ENCODE results near the gene AGAP2. TPM values are rescaled to one million over a fixed set of nuclear protein-coding genes. Genes with fewer than 3 reads are reported as not detected.
A peak's percentile ranks its signal among the peaks of the same experiment; 100 is the strongest.

Gene AGAP2
- total RNA-seq, 8 experiments from 2014 or later: 0.31 to 13.8 (median 8.8) TPM

- no peak overlapping the region for H3K27ac ChIP-seq
- peaks cover 11 to 15% of the 10 kb centered on the region in 2 donors for H3K4me1 ChIP-seq (replicated peaks in 1 of 2)
- 65 to 100% (median 96%) methylated on average over 1 to 3 of the region's 3 CpGs; no CpG with 5 or more reads in 1 of the 10 experiments for WGBS, 10 experiments
- no peak for ATAC-seq (replicated peaks in 6 of 8)
- peak overlapping the region in 4 of 5 donors; percentile 84 to 97 (median 90) for H3K4me3 ChIP-seq
- in situ Hi-C loops (cut with MboI; ENCODE audit: low pct_unique_long_range_greater_than_20kb in 2 of 9, low sequenced_read_pairs in 9 of 9, unreplicated experiment in 9 of 9): no loop called here
These were observed 7.5 kb upstream of the AGAP2 start for GRCh38 chr12:57746025-57746424.

GRCh38 chr12:57745485-57745881 lies 6.9 kb upstream of the AGAP2 start:
- ATAC-seq (replicated peaks in 6 of 8): peak in 1 of 8 experiments; percentile 0
- peak overlapping the region; percentile 97 for H3K27ac ChIP-seq
- in situ Hi-C loops (cut with MboI; ENCODE audit: low pct_unique_long_range_greater_than_20kb in 2 of 9, low sequenced_read_pairs in 9 of 9, unreplicated experiment in 9 of 9): no loop called here
- peaks cover 7 to 10% of the 10 kb centered on the region in 2 donors for H3K4me1 ChIP-seq (replicated peaks in 1 of 2)
- peak overlapping the region; percentile 81 to 97 (median 90) for H3K4me3 ChIP-seq
- WGBS, 10 experiments: 0 to 80% (median 33%) methylated on average over 2 to 4 of the region's 8 CpGs; no CpG with 5 or more reads in 5 of the 10 experiments

GRCh38 chr12:57744777-57745484 lies 6.4 kb upstream of the AGAP2 start, which contains the start of gene TSPAN31:
TSPAN31 (plus strand) TSS chr12:57745039; CDS start chr12:57745155, 116 bp downstream.
- 0 to 6% (median 0%) methylated on average over 1 to 19 of the region's 29 CpGs; no CpG with 5 or more reads in 4 of the 10 experiments for WGBS, 10 experiments
- Histone ChIP-seq H3K4me1 (replicated peaks in 1 of 2) (peaks cover 7 to 10% of the 10 kb centered on the region in 2 donors), H3K4me3 (peak within 1 kb of the TSS; percentile 81 to 97 (median 90)), H3K27ac (peak within 1 kb of the TSS; percentile 97)
- in situ Hi-C loops (cut with MboI; ENCODE audit: low pct_unique_long_range_greater_than_20kb in 2 of 9, low sequenced_read_pairs in 9 of 9, unreplicated experiment in 9 of 9): no loop called here
- ATAC-seq (replicated peaks in 6 of 8): peak; percentile 86 to 95 (median 93)

GRCh38 chr12:57744194-57744776 lies 5.7 kb upstream of the AGAP2 start:
- 0 to 79% (median 38%) methylated on average over 1 to 10 of the region's 21 CpGs; no CpG with 5 or more reads in 4 of the 10 experiments for WGBS, 10 experiments
- peak; percentile 61 to 67 (median 64) for ATAC-seq (replicated peaks in 6 of 8)
- peak overlapping the region; percentile 81 to 97 (median 90) for H3K4me3 ChIP-seq
- H3K27ac ChIP-seq: peak overlapping the region; percentile 97
- in situ Hi-C loops (cut with MboI; ENCODE audit: low pct_unique_long_range_greater_than_20kb in 2 of 9, low sequenced_read_pairs in 9 of 9, unreplicated experiment in 9 of 9): no loop called here
- peaks cover 10% of the 10 kb centered on the region in 2 donors for H3K4me1 ChIP-seq (replicated peaks in 1 of 2)

- in situ Hi-C loops (cut with MboI; ENCODE audit: low pct_unique_long_range_greater_than_20kb in 2 of 9, low sequenced_read_pairs in 9 of 9, unreplicated experiment in 9 of 9): no loop called here
- peak overlapping the region in 3 of 5 donors; percentile 81 to 90 (median 84) for H3K4me3 ChIP-seq
- no peak for ATAC-seq (replicated peaks in 6 of 8)
- H3K4me1 ChIP-seq (replicated peaks in 1 of 2): peaks cover 13 to 14% of the 10 kb centered on the region in 2 donors
- no peak overlapping the region for H3K27ac ChIP-seq
- 69 to 100% (median 94%) methylated on average over 1 to 2 of the region's 2 CpGs; no CpG with 5 or more reads in 1 of the 10 experiments for WGBS, 10 experiments
These were observed 5.2 kb upstream of the AGAP2 start for GRCh38 chr12:57743769-57744168.

- no peak overlapping the region for H3K27ac ChIP-seq
- H3K4me1 ChIP-seq (replicated peaks in 1 of 2): peaks cover 15 to 19% of the 10 kb centered on the region in 2 donors
- ATAC-seq (replicated peaks in 6 of 8): no peak
- H3K4me3 ChIP-seq: no peak overlapping the region
- in situ Hi-C loops (cut with MboI; ENCODE audit: low pct_unique_long_range_greater_than_20kb in 2 of 9, low sequenced_read_pairs in 9 of 9, unreplicated experiment in 9 of 9): no loop called here
- WGBS, 10 experiments: 16 to 100% (median 62%) methylated on average over 1 to 7 of the region's 14 CpGs; no CpG with 5 or more reads in 1 of the 10 experiments
These were observed 3.5 kb upstream of the AGAP2 start for GRCh38 chr12:57741844-57742738.

- WGBS, 10 experiments: 17 to 71% (median 43%) methylated on average over 1 of the region's 1 CpG; no CpG with 5 or more reads in 7 of the 10 experiments
- in situ Hi-C loops (cut with MboI; ENCODE audit: low pct_unique_long_range_greater_than_20kb in 2 of 9, low sequenced_read_pairs in 9 of 9, unreplicated experiment in 9 of 9): no loop called here
- peaks cover 22 to 26% of the 10 kb centered on the region in 2 donors for H3K4me1 ChIP-seq (replicated peaks in 1 of 2)
- no peak for ATAC-seq (replicated peaks in 6 of 8)
- no peak overlapping the region for H3K27ac ChIP-seq
- H3K4me3 ChIP-seq: no peak overlapping the region
These were observed 2.9 kb upstream of the AGAP2 start for GRCh38 chr12:57741413-57741789.

GRCh38 chr12:57740656-57741412 lies 2.3 kb upstream of the AGAP2 start:
- Histone ChIP-seq H3K4me1 (replicated peaks in 1 of 2) (peaks cover 21 to 25% of the 10 kb centered on the region in 2 donors), H3K27ac (no peak overlapping the region), H3K4me3 (no peak overlapping the region)
- in situ Hi-C loops (cut with MboI; ENCODE audit: low pct_unique_long_range_greater_than_20kb in 2 of 9, low sequenced_read_pairs in 9 of 9, unreplicated experiment in 9 of 9): no loop called here
- ATAC-seq (replicated peaks in 6 of 8): peak in 1 of 8 experiments; percentile 1
- WGBS, 10 experiments: 40 to 100% (median 73%) methylated on average over 1 to 3 of the region's 5 CpGs; no CpG with 5 or more reads in 3 of the 10 experiments

GRCh38 chr12:57739914-57740538 lies 1.5 kb upstream of the AGAP2 start:
- in situ Hi-C loops (cut with MboI; ENCODE audit: low pct_unique_long_range_greater_than_20kb in 2 of 9, low sequenced_read_pairs in 9 of 9, unreplicated experiment in 9 of 9): no loop called here
- Histone ChIP-seq H3K4me1 (replicated peaks in 1 of 2) (peaks cover 26 to 28% of the 10 kb centered on the region in 2 donors), H3K27ac (no peak overlapping the region), H3K4me3 (no peak overlapping the region)
- no peak for ATAC-seq (replicated peaks in 6 of 8)
- 0 to 100% (median 41%) methylated on average over 1 to 2 of the region's 10 CpGs; no CpG with 5 or more reads in 2 of the 10 experiments for WGBS, 10 experiments

- Histone ChIP-seq H3K27ac (no peak overlapping the region), H3K4me3 (peak overlapping the region in 3 of 5 donors; percentile 46 to 74 (median 65)), H3K4me1 (replicated peaks in 1 of 2) (peaks cover 29 to 33% of the 10 kb centered on the region in 2 donors)
- in situ Hi-C loops (cut with MboI; ENCODE audit: low pct_unique_long_range_greater_than_20kb in 2 of 9, low sequenced_read_pairs in 9 of 9, unreplicated experiment in 9 of 9): no loop called here
- ATAC-seq (replicated peaks in 6 of 8): no peak
- 12 to 46% (median 20%) methylated on average over 1 to 5 of the region's 7 CpGs; no CpG with 5 or more reads in 7 of the 10 experiments for WGBS, 10 experiments
These were observed 845 bp upstream of the AGAP2 start for GRCh38 chr12:57739387-57739786.

- ATAC-seq (replicated peaks in 6 of 8): peak; percentile 4 to 45 (median 38)
- 0% methylated on average over 1 of the region's 110 CpGs; no CpG with 5 or more reads in 9 of the 10 experiments for WGBS, 10 experiments
These were observed 778 bp downstream of the AGAP2 start for GRCh38 chr12:57737467-57738460.

More at GRCh38 chr12:57737467-57738460, 778 bp downstream of the AGAP2 start:
- in situ Hi-C loops (cut with MboI; ENCODE audit: low pct_unique_long_range_greater_than_20kb in 2 of 9, low sequenced_read_pairs in 9 of 9, unreplicated experiment in 9 of 9): no loop called here
- Histone ChIP-seq H3K27ac (peak overlapping the region; percentile 33 to 56), H3K4me1 (replicated peaks in 1 of 2) (peaks cover 26 to 33% of the 10 kb centered on the region in 2 donors), H3K4me3 (peak overlapping the region; percentile 46 to 77 (median 71))
